GM13976 (cell line): Measurements from ENCODE around the gene FAT3.

Source experiments
- DNase-seq: peaks from one replicate; pipeline ENCODE4 v3.0.0; 2012; ENCODE audit warnings: low spot score
- CTCF ChIP-seq: IDR thresholded peaks from 2 replicates; pipeline ENCODE4 v1.5.1; 2012; ENCODE audit warnings: borderline replicate concordance, mild to moderate bottlenecking; ENCODE audit not compliant: insufficient read depth; ENCODE audit errors: extremely low read depth, missing control alignments, control extremely low read depth
- in situ Hi-C: fragments of 300-500 bp; cut with MboI; formaldehyde crosslinking; loops from one replicate; pipeline ENCODE4 v1.12.0; 2022; ENCODE audit warnings: low sequenced_read_pairs, mixed read lengths, inconsistent platforms; ENCODE audit not compliant: unreplicated experiment

FAT3 gene

GRCh38 chr11:92224407-92225124, at the start of gene FAT3:
FAT3 (plus strand) TSS chr11:92224818; CDS start chr11:92352113, 127,295 bp downstream.
- peak; percentile 18 for DNase-seq
- in situ Hi-C loops = no loop called here
- no peak for TF ChIP-seq CTCF

GRCh38 chr11:92179017-92179670, 45.5 kb upstream of the FAT3 start:
- in situ Hi-C loops = no loop called here
- no peak for TF ChIP-seq CTCF
- DNase-seq = no peak

GRCh38 chr11:92180226-92180625, 44.4 kb upstream of the FAT3 start:
- TF ChIP-seq CTCF = no peak
- in situ Hi-C loops = no loop called here
- no peak for DNase-seq

GRCh38 chr11:92180664-92181251, 43.9 kb upstream of the FAT3 start:
- no peak for TF ChIP-seq CTCF
- in situ Hi-C loops = no loop called here
- no peak for DNase-seq

- TF ChIP-seq CTCF = no peak
- in situ Hi-C loops = no loop called here
- DNase-seq = no peak
Measured at GRCh38 chr11:92190535-92191206, 33.9 kb upstream of the FAT3 start.

GRCh38 chr11:92192141-92192540, 32.5 kb upstream of the FAT3 start:
- in situ Hi-C loops = no loop called here
- TF ChIP-seq CTCF = no peak
- no peak for DNase-seq
